Kidney capillary endothelial cell (primary cell): Measurements from ENCODE around the gene FKBP7.
"Not testable (repeated sequence)": the region's sequence is repeated elsewhere in the genome, so short reads cannot be mapped to it uniquely, and the experiment has no call there.

Experiments used
- DNase-seq: peaks from one replicate; pipeline ENCODE4 v3.0.0-alpha.2; 2018; ENCODE audit warnings: low spot score

The FKBP7 gene

GRCh38 chr2:178478439-178479274 is at the start of gene FKBP7:
FKBP7 (minus strand) TSS chr2:178478600; CDS start chr2:178478499, 101 bp downstream.
- peak; percentile 81 for DNase-seq

- no peak for DNase-seq
Measured at GRCh38 chr2:178527592-178527991, 49.2 kb upstream of the FKBP7 start.

- no peak for DNase-seq
Measured at GRCh38 chr2:178526256-178526655, 47.9 kb upstream of the FKBP7 start.

- DNase-seq = not testable (repeated sequence)
Measured at GRCh38 chr2:178525460-178525859, 47.1 kb upstream of the FKBP7 start.

GRCh38 chr2:178525010-178525409 is 46.6 kb upstream of the FKBP7 start:
- not testable (repeated sequence) for DNase-seq

GRCh38 chr2:178523596-178524134 is 45.3 kb upstream of the FKBP7 start:
- no peak for DNase-seq

- DNase-seq = peak; percentile 58
Measured at GRCh38 chr2:178522950-178523595, 44.7 kb upstream of the FKBP7 start.

- no peak for DNase-seq
Measured at GRCh38 chr2:178521304-178522150, 43.1 kb upstream of the FKBP7 start.

GRCh38 chr2:178517496-178517895 is 39.1 kb upstream of the FKBP7 start:
- DNase-seq = no peak

GRCh38 chr2:178514664-178515063 is 36.3 kb upstream of the FKBP7 start:
- DNase-seq = no peak

GRCh38 chr2:178513876-178514275 is 35.5 kb upstream of the FKBP7 start:
- DNase-seq = no peak

GRCh38 chr2:178512484-178512883 is 34.1 kb upstream of the FKBP7 start:
- DNase-seq = no peak

- DNase-seq = no peak
Measured at GRCh38 chr2:178510384-178510783, 32.0 kb upstream of the FKBP7 start.

- no peak for DNase-seq
Measured at GRCh38 chr2:178508646-178509045, 30.2 kb upstream of the FKBP7 start.

GRCh38 chr2:178506949-178507348 is 28.5 kb upstream of the FKBP7 start:
- no peak for DNase-seq

GRCh38 chr2:178506524-178506923 is 28.1 kb upstream of the FKBP7 start:
- DNase-seq = no peak

- DNase-seq = no peak
Measured at GRCh38 chr2:178506101-178506500, 27.7 kb upstream of the FKBP7 start.

GRCh38 chr2:178502751-178503150 is 24.4 kb upstream of the FKBP7 start:
- DNase-seq = no peak

GRCh38 chr2:178499640-178500039 is 21.2 kb upstream of the FKBP7 start:
- no peak for DNase-seq

GRCh38 chr2:178498137-178498536 is 19.7 kb upstream of the FKBP7 start:
- no peak for DNase-seq

GRCh38 chr2:178496049-178496448 is 17.6 kb upstream of the FKBP7 start:
- no peak for DNase-seq

- DNase-seq = no peak
Measured at GRCh38 chr2:178491612-178492011, 13.2 kb upstream of the FKBP7 start.
